OCI-M2 (cell line): ENCODE measurements around the gene SPINT1.
"Not testable (repeated sequence)": the region's sequence is repeated elsewhere in the genome, so short reads cannot be mapped to it uniquely, and the experiment has no call there.

Experiments used
- DNase-seq: peaks from one replicate; lab custom pipeline; 2025; ENCODE audit not compliant: unreplicated experiment; lab: John Stamatoyannopoulos, UW

The SPINT1 gene

DNA sequence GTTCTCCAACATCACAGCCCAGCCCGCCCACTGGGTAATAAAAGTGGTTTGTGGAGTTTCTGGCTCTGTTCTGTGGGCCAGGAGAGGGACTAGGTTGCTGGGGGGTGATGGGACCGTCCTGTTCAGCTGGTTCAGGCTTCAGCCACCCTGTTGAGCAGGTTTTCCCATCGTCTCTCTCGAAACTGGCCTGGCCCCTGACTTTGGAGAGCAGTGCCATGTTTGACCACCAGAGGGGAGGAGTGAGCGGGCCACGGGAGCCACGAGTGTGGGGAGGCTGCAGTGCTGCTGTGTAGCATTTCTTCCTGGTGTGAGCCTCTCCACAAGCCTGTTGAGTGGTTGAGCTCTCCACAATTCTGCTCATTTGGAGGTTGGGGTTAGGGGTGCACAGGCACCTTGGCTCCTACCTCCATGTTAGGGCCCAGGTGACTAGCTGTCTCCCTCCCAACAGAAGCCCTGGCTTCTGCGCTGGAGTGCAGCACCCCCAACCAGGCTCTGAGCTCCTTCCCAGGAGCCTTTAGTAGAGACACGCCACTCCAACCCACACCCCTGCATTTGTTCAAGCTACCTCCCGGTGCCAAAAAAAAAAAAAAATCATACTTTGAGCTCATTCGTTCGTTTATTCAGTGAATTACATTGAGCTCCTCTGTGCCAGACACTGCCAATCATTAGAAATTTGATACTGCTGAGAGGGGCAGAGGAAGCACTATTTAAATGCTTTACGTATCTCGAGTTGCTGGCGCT lies 13.9 kb downstream of the SPINT1 start:
- peak; percentile 35 for DNase-seq

DNA sequence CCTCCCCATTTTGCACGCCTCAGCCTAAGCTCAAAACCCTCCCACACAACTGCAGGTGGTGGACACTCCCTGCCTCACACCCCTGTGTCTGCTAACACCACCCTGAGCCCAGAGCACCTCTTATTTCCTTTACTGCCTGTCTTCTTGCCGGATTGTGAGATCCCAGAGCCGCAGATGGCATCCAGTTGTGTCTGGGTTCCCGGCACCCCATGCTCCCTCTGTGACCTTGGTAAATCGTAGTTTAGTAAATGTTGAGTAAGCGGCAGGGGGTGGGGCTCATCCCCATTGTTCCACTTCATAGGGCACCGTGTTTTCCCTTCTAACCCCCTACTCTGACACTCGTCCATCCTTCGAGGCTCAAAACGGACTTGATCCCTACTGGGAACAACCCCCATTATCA lies 14.9 kb downstream of the SPINT1 start:
- DNase-seq = no peak

DNA sequence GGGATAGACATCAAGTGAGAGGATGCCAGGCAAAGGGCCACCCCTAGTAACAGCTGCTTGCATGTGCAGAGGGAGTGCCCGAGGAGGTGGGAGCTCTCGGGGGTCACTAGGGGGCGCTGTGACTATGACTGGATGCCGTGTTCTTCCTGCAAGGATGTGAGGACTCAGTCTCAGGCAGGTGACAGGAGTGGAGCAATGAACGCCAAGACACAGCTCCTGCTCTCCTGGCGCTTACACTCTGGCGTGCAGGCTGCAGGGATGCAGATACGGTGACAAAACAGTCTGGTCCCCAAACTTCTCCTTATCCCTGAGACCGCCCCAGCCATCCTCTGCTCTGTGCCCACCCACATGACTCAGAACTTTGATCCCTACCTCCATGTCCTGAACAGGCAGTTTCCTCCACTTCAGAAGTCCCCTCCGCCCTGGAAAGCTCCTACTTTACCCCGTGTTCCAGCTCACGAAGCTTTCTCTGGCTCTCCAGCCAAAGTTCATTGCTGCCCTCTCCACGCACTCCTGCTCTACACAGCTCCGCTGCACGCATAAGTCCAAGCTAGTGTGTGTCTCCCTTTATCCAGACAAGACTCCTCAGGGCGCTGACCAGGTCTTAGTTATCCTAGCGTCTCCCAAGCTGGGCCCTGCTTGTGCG lies 15.5 kb downstream of the SPINT1 start:
- no peak for DNase-seq

DNA sequence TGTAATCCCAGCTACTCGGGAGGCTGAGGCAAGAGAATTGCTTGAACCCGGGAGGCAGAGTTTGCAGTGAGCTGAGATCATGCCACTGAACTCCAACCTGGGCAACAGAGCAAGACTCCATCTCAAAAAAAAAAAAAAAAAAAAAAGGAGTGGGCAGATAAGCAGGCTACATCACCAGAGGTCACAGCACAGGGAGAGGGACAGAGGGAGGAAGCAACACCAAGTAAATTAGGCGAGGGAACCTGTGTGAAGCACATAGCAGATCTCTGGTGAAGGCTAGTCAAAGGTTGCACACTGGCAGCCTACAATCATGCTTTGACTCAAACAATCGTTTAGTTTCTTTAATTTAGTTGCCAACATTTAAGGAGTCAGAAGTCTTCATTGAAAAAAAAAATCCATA lies 17.3 kb downstream of the SPINT1 start:
- DNase-seq = not testable (repeated sequence)

DNA sequence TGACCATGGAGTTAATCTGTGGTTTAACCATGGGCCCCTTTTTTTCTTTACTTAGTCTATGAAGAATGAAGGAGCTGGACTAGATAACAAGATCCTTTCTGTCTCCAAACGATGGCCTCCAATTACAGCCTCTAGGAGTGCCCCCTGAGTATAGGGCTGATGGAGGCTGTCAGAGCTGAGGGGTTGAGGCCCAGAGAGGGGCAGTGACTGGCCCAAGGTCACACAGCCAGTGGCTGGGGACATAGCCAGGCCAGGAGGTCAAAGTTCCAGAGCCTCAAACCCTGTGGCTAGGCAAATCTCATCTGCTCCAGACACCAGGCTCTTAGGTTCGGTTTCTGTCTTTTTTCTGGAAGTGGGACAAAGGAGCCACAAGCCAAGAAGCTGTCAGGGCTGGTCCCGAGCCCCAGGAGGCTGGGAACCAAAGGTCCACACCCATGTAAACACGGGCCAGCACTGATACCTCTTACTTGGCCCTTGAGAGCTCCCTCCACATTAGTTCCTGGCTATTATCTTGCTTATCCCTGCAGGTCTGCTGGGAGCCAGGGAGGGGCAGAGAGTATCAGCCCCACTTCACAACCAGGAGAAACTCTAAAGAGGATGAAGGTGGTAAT lies 19.9 kb downstream of the SPINT1 start:
- no peak for DNase-seq

DNA sequence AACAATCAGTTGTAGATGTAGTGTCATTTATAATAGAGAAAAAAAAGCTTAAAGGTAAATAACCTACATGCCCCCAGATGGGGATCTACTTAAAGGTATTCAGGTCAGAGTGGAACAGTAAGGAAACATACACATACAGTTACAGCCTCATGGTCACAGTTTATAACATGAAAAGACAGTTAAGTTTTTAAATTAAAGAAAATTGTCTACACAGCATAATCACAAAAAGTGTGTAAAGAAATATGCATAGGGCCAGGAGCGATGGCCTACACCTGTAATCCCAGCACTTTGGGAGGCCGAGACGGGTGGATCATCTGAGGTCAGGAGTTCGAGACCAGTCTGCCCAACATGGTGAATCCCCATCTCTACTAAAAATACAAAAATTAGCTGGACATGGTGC lies 23.4 kb downstream of the SPINT1 start:
- DNase-seq = no peak

DNA sequence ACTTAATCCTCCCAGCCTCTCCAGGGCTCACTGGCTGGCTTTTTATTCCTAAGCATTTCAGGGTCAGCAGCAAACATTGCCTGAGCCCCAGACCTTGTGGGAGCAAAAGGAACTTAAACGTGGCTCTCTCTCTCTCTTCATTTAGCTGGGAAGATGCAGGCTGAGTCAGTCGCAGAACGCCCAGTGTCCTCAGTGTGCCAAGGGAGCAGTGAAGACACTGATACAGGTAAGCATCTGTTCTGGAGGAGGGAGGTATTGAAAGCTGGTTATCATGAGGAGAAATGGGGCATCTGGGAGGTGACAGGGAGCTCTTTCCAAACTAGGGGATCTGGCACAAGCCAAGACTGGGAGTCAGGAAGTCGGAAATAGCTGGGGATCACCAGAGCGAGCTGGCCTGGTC lies 25.8 kb downstream of the SPINT1 start:
- no peak for DNase-seq

DNA sequence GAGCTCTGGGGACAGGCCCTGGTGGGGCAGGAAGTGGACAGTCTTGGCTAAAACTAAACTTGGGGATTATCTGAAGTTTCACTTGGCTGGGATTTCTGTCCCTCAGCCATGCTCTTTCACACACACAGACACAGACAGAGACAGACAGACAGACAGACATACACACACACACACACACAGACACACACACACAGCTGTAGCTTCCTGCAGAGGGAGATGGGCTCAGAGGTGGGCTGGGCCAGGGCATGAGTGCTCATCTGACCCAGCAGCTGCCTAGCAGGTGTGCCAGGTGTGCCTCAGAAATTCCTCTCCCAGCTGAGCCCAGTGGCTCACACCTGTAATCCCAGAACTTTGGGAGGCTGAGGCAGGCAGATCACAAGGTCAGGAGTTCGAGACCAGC lies 26.9 kb downstream of the SPINT1 start:
- DNase-seq = no peak

DNA sequence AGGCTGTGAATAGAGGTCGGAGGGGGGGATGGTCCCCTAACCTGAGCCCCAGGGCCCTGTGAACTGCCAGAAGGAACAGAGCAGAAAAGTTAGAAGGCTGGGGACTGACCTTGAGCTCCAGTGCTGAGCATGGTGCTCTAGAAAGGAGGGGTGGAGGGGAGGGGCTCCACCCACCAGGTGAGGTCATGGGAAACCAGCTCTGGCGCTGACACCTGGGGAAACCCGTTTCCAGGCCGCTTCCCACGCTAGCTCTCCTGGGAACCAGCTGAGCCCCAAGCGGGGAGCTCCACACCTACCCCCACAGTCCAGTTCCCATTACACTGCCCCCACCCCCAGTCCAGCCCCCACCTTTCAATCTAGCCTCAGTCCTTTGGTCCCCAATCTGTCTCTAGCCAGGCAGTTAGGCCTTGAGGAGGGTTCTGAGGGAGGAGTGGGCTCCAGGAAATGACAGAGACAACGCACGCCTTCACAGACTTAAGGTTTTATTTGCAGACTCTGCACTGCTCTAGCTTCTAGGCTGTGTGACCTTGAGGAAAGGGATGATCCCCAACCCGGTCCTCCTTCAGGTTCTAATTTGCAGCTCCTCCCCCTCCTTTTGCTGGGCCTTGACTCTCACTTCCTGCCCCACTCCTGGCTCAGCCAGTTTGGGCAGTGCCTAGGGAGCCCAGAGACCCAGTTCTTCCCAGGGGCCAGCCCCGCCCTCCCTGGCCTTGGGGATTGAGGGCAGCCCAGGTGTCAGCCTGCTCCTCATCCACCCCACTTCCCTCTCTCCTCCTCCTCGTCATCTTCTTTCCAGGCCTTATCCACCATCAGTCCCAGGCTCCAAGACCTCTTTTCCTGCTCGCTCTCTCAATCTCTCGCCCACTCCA lies 28.1 kb downstream of the SPINT1 start:
- DNase-seq = no peak

DNA sequence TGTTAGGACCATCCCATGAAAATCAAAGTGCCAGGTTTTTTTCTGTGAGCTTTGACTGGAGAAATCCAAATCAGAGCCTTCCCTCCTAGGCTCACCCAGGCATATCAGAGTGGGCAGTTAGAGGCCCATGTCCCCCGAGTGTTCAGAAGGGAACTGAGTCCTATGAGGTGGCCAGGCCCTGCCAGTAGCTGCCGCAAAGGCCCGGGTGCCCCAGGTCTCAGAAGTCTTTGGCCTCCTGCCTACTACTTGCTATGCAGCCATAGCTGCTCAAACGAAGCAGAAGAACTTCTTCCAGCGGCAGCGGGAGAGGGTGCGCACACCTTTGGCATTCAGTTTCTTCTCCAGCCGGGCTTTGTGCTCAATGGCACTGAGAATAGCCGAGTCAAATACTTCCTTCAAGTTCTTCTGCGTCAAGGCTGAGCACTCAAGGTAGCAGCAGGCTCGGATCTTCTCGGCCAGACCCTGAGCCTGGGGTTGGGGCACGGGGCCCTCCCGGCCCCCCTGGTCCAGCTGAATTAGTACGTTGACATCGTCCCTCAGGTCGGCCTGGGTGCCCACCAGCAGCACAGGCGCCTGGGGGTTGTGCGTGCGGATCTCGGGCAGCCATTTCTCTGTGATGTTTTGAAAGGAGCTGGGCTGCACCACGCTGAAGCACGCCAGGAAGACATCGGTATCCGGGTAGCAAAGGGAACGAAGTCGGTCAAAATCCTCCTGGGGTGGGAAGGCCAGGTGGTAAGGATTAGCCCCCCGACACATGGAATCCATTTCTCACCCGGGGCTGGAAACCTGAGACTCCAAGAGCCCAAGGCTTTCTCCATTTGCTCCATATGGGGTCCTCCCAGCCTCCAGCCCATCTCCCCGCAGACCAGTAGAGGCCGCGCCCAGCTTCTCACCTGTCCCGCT lies 29.2 kb downstream of the SPINT1 start:
- DNase-seq = no peak

DNA sequence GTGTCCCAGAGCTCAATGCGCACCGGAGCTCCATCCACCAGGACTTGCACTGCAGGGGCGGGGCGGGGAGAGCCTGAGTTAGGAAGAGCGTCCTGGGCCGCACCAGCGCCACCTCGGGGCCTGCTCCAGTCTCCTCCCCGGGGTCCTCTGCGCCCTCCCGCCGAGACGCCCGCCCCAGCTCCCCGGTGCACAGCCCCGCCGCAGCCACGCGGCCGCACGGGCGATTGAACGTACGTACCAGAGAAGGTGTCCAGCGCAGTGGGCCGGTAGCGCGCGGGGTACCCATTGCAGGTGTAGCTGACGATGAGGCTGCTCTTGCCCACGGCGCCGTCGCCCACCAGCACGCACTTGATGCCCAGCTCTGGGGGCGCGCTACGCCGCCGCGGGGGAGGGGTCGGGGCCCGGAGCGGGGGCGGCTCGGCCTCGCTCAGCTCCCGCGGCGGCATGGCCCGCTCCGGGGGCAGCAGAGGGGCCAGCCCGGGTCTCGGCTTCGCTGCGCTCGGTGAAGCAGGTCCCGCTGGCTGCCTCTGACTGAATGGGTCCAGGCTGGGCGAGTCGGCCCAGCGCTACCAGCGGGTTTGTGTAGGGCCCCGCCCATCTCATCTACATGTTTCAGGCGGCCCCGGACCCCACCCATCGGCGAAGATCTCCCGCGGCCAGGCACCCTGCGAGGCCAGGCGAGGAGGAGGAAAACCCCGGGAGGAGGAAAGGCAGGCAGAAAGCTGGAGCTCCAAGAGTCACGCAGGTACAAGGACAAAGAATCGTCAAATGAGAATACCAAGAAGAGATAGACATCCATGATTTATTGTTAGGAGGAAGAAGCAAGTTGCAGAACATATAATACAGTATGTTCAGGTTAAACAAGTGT lies 30.1 kb downstream of the SPINT1 start, which contains the start of gene RHOV:
RHOV (minus strand) TSS at position 541 of the 868 bp plus-strand sequence; CDS start at position 446, 95 bp downstream.
- peak; percentile 13 for DNase-seq

DNA sequence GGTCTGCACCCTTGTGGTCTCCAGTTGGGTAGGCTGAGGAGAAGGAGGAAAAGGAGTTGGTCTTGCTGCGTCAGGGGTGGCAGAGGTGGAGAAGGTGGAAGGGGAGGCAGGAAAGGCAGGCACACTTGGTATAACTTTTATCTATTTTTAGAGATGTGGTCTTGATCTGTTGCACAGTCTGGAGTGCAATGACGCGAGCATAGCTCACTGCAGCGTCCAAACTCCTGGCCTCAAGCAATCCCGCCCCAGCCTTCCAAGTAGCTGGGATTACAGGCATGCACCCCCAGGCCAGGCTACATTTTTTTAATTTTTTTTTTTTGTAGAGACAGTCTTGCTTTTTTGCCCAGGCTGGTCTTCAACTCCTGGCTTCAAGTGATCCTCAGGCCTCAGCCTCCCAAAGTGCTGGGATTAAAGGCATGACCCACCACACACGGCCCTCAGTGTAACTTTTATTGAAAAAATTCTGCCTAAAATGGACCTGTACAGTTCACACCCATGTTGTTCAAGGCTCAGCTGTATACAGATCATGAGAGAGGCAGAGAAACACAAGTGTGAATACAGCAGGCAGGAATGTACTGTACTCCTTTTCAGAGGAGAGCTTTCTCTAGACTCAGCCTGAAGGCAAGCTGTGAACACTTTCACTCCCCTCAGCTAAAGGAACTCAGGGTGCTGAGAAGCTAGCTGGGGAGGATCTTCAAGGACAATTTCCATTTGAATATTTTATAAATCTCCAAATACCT lies 32.3 kb downstream of the SPINT1 start:
- DNase-seq = no peak

DNA sequence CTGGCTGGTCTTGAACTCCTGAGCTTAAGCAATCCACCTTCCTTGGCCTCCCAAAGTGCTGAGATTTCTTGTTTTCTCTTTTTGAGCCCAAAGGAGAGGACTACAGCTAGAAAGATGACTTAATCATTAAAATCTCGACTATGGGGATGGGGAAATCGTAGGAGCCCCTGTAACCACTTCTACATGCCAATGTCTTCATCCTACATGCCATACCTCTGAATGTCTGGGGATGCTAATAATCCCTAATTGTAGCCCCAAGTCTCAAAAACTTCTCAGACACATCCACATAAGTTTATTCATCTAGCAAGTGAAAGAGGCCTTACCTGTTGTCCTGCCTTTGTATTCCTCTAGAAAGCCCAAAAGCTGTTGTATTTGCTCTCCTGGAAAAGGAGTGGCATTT lies 33.8 kb downstream of the SPINT1 start:
- no peak for DNase-seq

DNA sequence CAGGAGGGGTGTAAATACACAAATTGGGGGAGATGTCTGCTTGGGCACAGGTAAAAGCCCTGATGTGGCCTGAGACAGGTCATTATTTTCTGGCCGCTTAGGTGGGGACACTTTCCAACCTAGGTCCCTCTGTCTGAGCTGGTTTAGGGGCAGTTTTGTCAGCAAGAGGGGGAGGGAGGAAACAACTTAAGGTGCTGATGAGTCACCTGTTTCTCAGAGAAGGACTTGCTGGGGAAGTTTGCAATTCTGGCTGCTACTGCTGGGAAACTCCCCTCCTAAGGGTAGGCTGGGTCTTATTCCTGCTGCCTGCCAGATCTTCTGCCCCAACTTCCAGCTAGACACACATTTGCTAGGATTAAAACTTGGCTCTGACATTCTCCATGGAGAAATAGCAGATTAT lies 34.9 kb downstream of the SPINT1 start:
- DNase-seq = no peak

DNA sequence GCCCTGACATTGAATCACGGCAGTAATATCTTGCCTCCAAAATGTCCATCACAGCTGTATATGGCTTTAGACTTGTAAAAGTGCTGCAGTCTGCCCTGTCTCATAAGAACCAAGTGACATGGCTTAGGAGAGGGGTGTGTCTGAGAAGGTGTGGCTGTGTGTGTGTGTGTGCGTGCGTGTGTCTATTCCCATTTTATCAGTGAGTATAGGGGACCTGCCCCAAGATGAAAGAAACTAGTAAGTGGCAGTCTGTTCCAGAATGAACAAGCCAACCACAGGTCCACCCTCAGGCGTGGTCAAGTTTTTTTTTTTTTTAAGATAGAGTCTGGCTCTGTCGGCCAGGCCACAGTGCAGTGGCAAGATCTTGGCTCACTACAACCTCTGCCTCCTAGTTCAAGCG lies 35.8 kb downstream of the SPINT1 start:
- DNase-seq = no peak

DNA sequence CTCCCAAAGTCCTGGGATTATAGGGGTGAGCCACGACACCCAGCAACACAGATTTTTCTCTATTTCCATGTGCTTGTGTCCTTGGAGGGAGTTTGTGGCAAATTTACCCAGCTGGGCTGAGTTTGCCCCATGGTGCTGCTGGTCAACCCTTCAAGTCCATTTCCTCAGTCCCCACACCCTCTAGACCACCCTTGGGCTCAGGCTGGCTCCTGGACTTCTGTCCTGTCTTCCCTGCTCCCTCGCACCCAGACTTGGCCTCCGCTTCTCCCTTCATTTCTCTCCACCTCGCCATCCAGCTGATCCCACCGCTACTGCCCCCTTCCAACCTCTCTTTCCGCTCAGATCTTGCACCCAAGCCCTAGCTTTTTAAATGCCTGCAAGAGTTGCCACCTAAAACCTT lies 37.5 kb downstream of the SPINT1 start:
- DNase-seq = no peak

DNA sequence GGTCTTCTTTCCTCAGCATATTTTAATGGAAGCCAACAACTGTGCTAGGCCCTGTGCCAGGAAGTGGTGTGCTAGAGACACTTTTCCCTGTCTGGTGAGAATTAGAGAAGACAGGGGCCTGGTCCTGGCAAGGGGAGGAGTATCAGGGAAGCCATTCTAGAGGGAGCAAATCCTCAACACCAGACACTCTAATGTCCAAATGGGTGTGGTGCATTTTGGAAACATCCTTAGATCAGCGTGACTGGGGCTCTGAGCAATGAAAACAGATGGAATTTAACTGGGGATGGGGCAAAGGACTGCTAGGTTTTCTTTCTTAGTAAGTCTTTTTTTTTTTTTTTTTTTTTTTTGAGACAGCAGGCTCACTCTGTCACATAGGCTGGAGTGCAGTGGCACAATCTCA lies 42.7 kb downstream of the SPINT1 start:
- no peak for DNase-seq

DNA sequence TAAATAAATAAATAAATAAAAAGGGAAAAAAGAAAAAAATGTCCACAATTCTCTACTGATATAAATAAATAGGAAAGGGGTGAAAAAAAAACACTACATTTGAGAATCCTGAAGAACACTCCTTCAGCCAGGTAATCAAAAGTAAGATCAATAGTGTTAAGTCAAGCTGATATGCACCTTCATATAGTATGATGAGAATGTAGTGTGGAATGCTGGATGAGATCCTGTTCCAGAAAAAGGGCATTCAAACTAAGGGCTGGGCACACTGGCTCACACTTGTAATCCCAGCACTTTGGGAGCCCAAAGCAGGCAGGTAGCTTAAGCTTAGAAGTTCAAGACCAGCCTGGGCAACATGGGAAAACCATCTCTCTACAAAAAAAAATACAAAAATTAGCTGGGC lies 45.3 kb downstream of the SPINT1 start:
- DNase-seq = no peak

DNA sequence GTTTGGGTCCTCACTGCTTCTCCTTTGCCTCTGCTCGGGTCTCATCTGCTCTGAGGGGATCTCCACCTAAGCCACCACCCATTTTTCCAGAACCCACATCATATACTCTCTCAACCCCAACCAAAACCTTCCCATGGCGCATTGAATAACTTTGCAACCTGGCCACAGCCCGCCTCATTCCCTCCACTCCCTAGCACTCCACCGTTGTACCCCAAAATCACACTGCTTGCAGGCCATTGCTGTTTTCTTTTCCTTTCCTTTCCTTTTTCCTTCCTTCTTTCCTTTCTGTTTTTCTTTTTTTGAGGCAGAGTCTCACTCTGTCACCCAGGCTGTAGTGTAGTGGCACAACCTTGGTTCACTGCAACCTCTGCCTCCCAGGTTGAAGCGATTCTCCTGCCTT lies 47.3 kb downstream of the SPINT1 start:
- no peak for DNase-seq
